SKM-1 treated with dmso at 0.1 percent for 144 hours (cell line): Measurements from ENCODE around the gene DSCAML1.

Source experiments
- DNase-seq: peaks from one replicate; lab custom pipeline; 2025; ENCODE audit not compliant: unreplicated experiment; lab: John Stamatoyannopoulos, UW

DSCAML1 gene

GRCh38 chr11:117619661-117620060 is 177.4 kb downstream of the DSCAML1 start:
- no peak for DNase-seq

- DNase-seq, result no peak
These were observed 178.0 kb downstream of the DSCAML1 start for GRCh38 chr11:117618982-117619355.

GRCh38 chr11:117618302-117618981 is 178.6 kb downstream of the DSCAML1 start:
- DNase-seq, result no peak

GRCh38 chr11:117616979-117617378 is 180.0 kb downstream of the DSCAML1 start:
- no peak for DNase-seq

- DNase-seq, result no peak
These were observed 182.3 kb downstream of the DSCAML1 start for GRCh38 chr11:117614728-117615127.

- no peak for DNase-seq
These were observed 183.5 kb downstream of the DSCAML1 start for GRCh38 chr11:117613521-117613920.

GRCh38 chr11:117612177-117612576 is 184.8 kb downstream of the DSCAML1 start:
- no peak for DNase-seq

- no peak for DNase-seq
These were observed 186.1 kb downstream of the DSCAML1 start for GRCh38 chr11:117610901-117611300.

GRCh38 chr11:117610045-117610444 is 187.0 kb downstream of the DSCAML1 start:
- DNase-seq, result no peak

GRCh38 chr11:117607449-117607848 is 189.6 kb downstream of the DSCAML1 start:
- DNase-seq, result no peak

GRCh38 chr11:117606790-117607189 is 190.2 kb downstream of the DSCAML1 start:
- no peak for DNase-seq

GRCh38 chr11:117606211-117606610 is 190.8 kb downstream of the DSCAML1 start:
- no peak for DNase-seq

- no peak for DNase-seq
These were observed 191.7 kb downstream of the DSCAML1 start for GRCh38 chr11:117605331-117605730.

GRCh38 chr11:117604336-117604995 is 192.6 kb downstream of the DSCAML1 start:
- no peak for DNase-seq

- DNase-seq, result no peak
These were observed 193.1 kb downstream of the DSCAML1 start for GRCh38 chr11:117603932-117604331.

GRCh38 chr11:117601006-117601708 is 195.9 kb downstream of the DSCAML1 start:
- DNase-seq, result no peak

GRCh38 chr11:117600234-117600783 is 196.7 kb downstream of the DSCAML1 start:
- no peak for DNase-seq

- DNase-seq, result no peak
These were observed 199.9 kb downstream of the DSCAML1 start for GRCh38 chr11:117597071-117597470.

GRCh38 chr11:117595440-117595839 is 201.6 kb downstream of the DSCAML1 start:
- no peak for DNase-seq

- DNase-seq, result no peak
These were observed 202.3 kb downstream of the DSCAML1 start for GRCh38 chr11:117594721-117595120.

GRCh38 chr11:117593065-117593464 is 204.0 kb downstream of the DSCAML1 start:
- DNase-seq, result no peak
